Trophoblast cell (in vitro differentiated cells and primary cell): ENCODE measurements around the gene GRK6.

Experiments used
- DNase-seq, 2 donors: peaks; one replicate each; pipeline ENCODE4 v3.0.0-alpha.2; 2016
- H2AFZ ChIP-seq: 2 replicates; pipeline ENCODE4 v1.6.1; 2013; ENCODE audit warnings: low read length, moderate library complexity, mild to moderate bottlenecking; ENCODE audit not compliant: insufficient read depth, poor library complexity
- H2AK5ac ChIP-seq: 2 replicates; pipeline ENCODE4 v1.6.1; 2013; ENCODE audit warnings: mild to moderate bottlenecking, low read length
- H2BK120ac ChIP-seq: 2 replicates; pipeline ENCODE4 v1.6.1; 2013; ENCODE audit warnings: low read length, mild to moderate bottlenecking, moderate library complexity; ENCODE audit not compliant: insufficient read depth, poor library complexity
- H2BK12ac ChIP-seq: 2 replicates; pipeline ENCODE4 v1.6.1; 2013; ENCODE audit warnings: mild to moderate bottlenecking, low read length, moderate library complexity
- H2BK5ac ChIP-seq: 2 replicates; pipeline ENCODE4 v1.6.1; 2013; ENCODE audit warnings: low read length, low read depth, moderate library complexity, mild to moderate bottlenecking; ENCODE audit not compliant: poor library complexity
- H3K14ac ChIP-seq: 2 replicates; pipeline ENCODE4 v1.6.1; 2013; ENCODE audit warnings: mild to moderate bottlenecking, low read length
- H3K18ac ChIP-seq: 2 replicates; pipeline ENCODE4 v1.6.1; 2013; ENCODE audit warnings: mild to moderate bottlenecking, low read length
- H3K23ac ChIP-seq: 2 replicates; pipeline ENCODE4 v1.6.1; 2013; ENCODE audit warnings: low read length
- H3K27ac ChIP-seq: 2 replicates; pipeline ENCODE4 v1.5.1; 2013; ENCODE audit warnings: low read depth, mild to moderate bottlenecking, inconsistent platforms, low read length, moderate library complexity
- H3K27me3 ChIP-seq: 2 replicates; pipeline ENCODE4 v1.6.1; 2013; ENCODE audit warnings: inconsistent platforms, mild to moderate bottlenecking, low read length, moderate library complexity; ENCODE audit not compliant: insufficient read depth
- H3K36me3 ChIP-seq, 2 experiments: 1 replicate in 1 of 2; 2 replicates in 1 of 2; pipeline ENCODE4 v1.6.1; 2013; ENCODE audit warnings: low read length in 2 of 2, mild to moderate bottlenecking in 2 of 2, moderate library complexity in 1 of 2; ENCODE audit not compliant: insufficient read depth in 2 of 2, control insufficient read depth in 1 of 2
- H3K4ac ChIP-seq: 2 replicates; pipeline ENCODE4 v1.6.1; 2013; ENCODE audit warnings: low read depth, mild to moderate bottlenecking, low read length, moderate library complexity
- H3K4me1 ChIP-seq, 2 experiments: 1 replicate in 1 of 2; 2 replicates in 1 of 2; pipeline ENCODE4 v1.6.1; 2013; ENCODE audit warnings: low read length in 2 of 2, mild to moderate bottlenecking in 2 of 2, moderate library complexity in 1 of 2; ENCODE audit not compliant: insufficient read depth in 2 of 2, control insufficient read depth in 1 of 2
- H3K4me2 ChIP-seq: 2 replicates; pipeline ENCODE4 v1.6.1; 2013; ENCODE audit warnings: inconsistent platforms, mild to moderate bottlenecking, low read length, moderate library complexity
- H3K4me3 ChIP-seq: 2 replicates; pipeline ENCODE4 v1.5.1; 2013; ENCODE audit warnings: mild to moderate bottlenecking, low read depth, low read length, inconsistent platforms
- H3K79me1 ChIP-seq: one replicate; pipeline ENCODE4 v1.6.1; 2013; ENCODE audit warnings: low read length
- H3K79me2 ChIP-seq: 2 replicates; pipeline ENCODE4 v1.6.1; 2013; ENCODE audit warnings: low read length, mild to moderate bottlenecking; ENCODE audit not compliant: control insufficient read depth, insufficient read depth, poor library complexity
- H3K9ac ChIP-seq: 2 replicates; pipeline ENCODE4 v1.6.1; 2013; ENCODE audit warnings: mild to moderate bottlenecking, low read length
- H3K9me3 ChIP-seq: 2 replicates; pipeline ENCODE4 v1.6.1; 2013; ENCODE audit warnings: low read depth, mild to moderate bottlenecking, control low read depth, inconsistent platforms, low read length; ENCODE audit not compliant: insufficient read depth
- H4K12ac ChIP-seq: 2 replicates; pipeline ENCODE4 v1.6.1; 2013; ENCODE audit warnings: low read depth, mild to moderate bottlenecking, low read length, moderate library complexity
- H4K8ac ChIP-seq: 2 replicates; pipeline ENCODE4 v1.6.1; 2013; ENCODE audit warnings: low read depth, mild to moderate bottlenecking, low read length, moderate library complexity
- H4K91ac ChIP-seq: one replicate; pipeline ENCODE4 v1.6.1; 2013; ENCODE audit warnings: low read depth, mild to moderate bottlenecking, low read length, moderate library complexity
- WGBS: extraction: QIAGEN DNeasy Blood & Tissue Kit; methylation state at CpG from one replicate; pipeline ENCODE4 v1.1.7; 2013; ENCODE audit warnings: missing lambda C conversion rate; ENCODE audit not compliant: insufficient read length, insufficient coverage; ENCODE audit errors: extremely low coverage; 5-methylcytosine and 5-hydroxymethylcytosine counted together

Gene GRK6

GRCh38 chr5:177470759-177471536 lies 44.5 kb downstream of the GRK6 start:
- Histone ChIP-seq H3K27ac (no peak overlapping the region), H3K79me1 (peaks cover 13% of the 10 kb centered on the region), H2BK12ac (no peak overlapping the region), H3K18ac (peak overlapping the region; percentile 10), H3K23ac (no peak overlapping the region), H3K9ac (no peak overlapping the region), H2BK5ac (no peak overlapping the region), H3K9me3 (peaks cover 4% of the 10 kb centered on the region), H3K4me3 (no peak overlapping the region), H3K4me1 (peaks cover 34 to 36% of the 10 kb centered on the region in 2 experiments), H3K36me3 (peaks cover 55 to 61% of the 10 kb centered on the region in 2 experiments), H3K79me2 (peaks cover 27% of the 10 kb centered on the region), H4K91ac (no peak overlapping the region), H3K4me2 (peak overlapping the region; percentile 28), H4K8ac (no peak overlapping the region), H2AFZ (no peak overlapping the region), H3K27me3 (no peaks in the 10 kb centered on the region), H2BK120ac (no peak overlapping the region), H3K14ac (no peak overlapping the region), H2AK5ac (no peak overlapping the region), H3K4ac (peak overlapping the region; percentile 59), H4K12ac (no peak overlapping the region)
- no CpG with 5 or more reads among the region's 10 CpGs for WGBS
- no peak for DNase-seq

GRCh38 chr5:177471610-177472356 lies 45.3 kb downstream of the GRK6 start:
- Histone ChIP-seq H4K91ac (no peak overlapping the region), H3K9ac (peak overlapping the region; percentile 55), H4K12ac (no peak overlapping the region)

GRCh38 chr5:177472460-177473442 lies 46.3 kb downstream of the GRK6 start:
- H3K4me3 ChIP-seq: peak overlapping the region; percentile 92
- H3K4me2 ChIP-seq: peak overlapping the region; percentile 64
- H3K18ac ChIP-seq: peak overlapping the region; percentile 95
- H3K27ac ChIP-seq: peak overlapping the region; percentile 80
- peak overlapping the region; percentile 97 for H4K91ac ChIP-seq
- peaks cover 34 to 36% of the 10 kb centered on the region in 2 experiments for H3K4me1 ChIP-seq
- H3K23ac ChIP-seq: no peak overlapping the region
- H3K14ac ChIP-seq: peak overlapping the region; percentile 96
- H2BK12ac ChIP-seq: peak overlapping the region; percentile 35
- no peaks in the 10 kb centered on the region for H3K27me3 ChIP-seq
- H2BK5ac ChIP-seq: peak overlapping the region; percentile 86
- H3K36me3 ChIP-seq: peaks cover 37 to 43% of the 10 kb centered on the region in 2 experiments
- no peak for DNase-seq
- H4K8ac ChIP-seq: peak overlapping the region; percentile 73
- H3K79me1 ChIP-seq: peaks cover 13% of the 10 kb centered on the region
- WGBS: no CpG with 5 or more reads among the region's 93 CpGs
- H3K79me2 ChIP-seq: peaks cover 27% of the 10 kb centered on the region
- H2AK5ac ChIP-seq: peak overlapping the region; percentile 94
- peak overlapping the region; percentile 99 for H3K4ac ChIP-seq
- H4K12ac ChIP-seq: peak overlapping the region; percentile 74
- peak overlapping the region; percentile 34 for H2BK120ac ChIP-seq
- peak overlapping the region; percentile 86 for H3K9ac ChIP-seq
- H3K9me3 ChIP-seq: peaks cover 2% of the 10 kb centered on the region
- H2AFZ ChIP-seq: peak overlapping the region; percentile 40

More at GRCh38 chr5:177471610-177472356, 45.3 kb downstream of the GRK6 start:
- Histone ChIP-seq H3K18ac (peak overlapping the region; percentile 82), H3K23ac (no peak overlapping the region), H3K79me1 (peaks cover 13% of the 10 kb centered on the region), H2BK5ac (no peak overlapping the region), H2AK5ac (no peak overlapping the region), H2BK12ac (no peak overlapping the region), H3K79me2 (peaks cover 27% of the 10 kb centered on the region), H3K4me1 (peaks cover 34 to 36% of the 10 kb centered on the region in 2 experiments), H3K4me3 (peak overlapping the region; percentile 92), H3K9me3 (peaks cover 4% of the 10 kb centered on the region), H3K4ac (peak overlapping the region; percentile 99), H3K27me3 (no peaks in the 10 kb centered on the region), H2BK120ac (no peak overlapping the region), H2AFZ (no peak overlapping the region), H3K27ac (no peak overlapping the region), H3K4me2 (peak overlapping the region; percentile 64), H4K8ac (no peak overlapping the region), H3K14ac (peak overlapping the region; percentile 94), H3K36me3 (peaks cover 47 to 53% of the 10 kb centered on the region in 2 experiments)
- no peak for DNase-seq
- WGBS: no CpG with 5 or more reads among the region's 14 CpGs
